HG03108 (cell line): ENCODE data around the gene KCTD19.

Source experiments
- ATAC-seq: cut with Tn5 transposase; IDR thresholded peaks from one replicate; pipeline ENCODE4 v1.9.1; 2021; ENCODE audit warnings: moderate library complexity; ENCODE audit not compliant: unreplicated experiment

The KCTD19 gene

GRCh38 chr16:67284699-67285646, 41.6 kb downstream of the KCTD19 start:
- no peak for ATAC-seq

- no peak for ATAC-seq
These were observed 42.5 kb downstream of the KCTD19 start for GRCh38 chr16:67283826-67284555.

GRCh38 chr16:67283039-67283825, 43.3 kb downstream of the KCTD19 start:
- no peak for ATAC-seq

GRCh38 chr16:67282447-67282805, 44.1 kb downstream of the KCTD19 start:
- ATAC-seq: no peak

- no peak for ATAC-seq
These were observed 44.8 kb downstream of the KCTD19 start for GRCh38 chr16:67281536-67282446.

GRCh38 chr16:67280090-67281015, 46.2 kb downstream of the KCTD19 start:
- ATAC-seq: no peak

GRCh38 chr16:67279296-67280089, 47.0 kb downstream of the KCTD19 start, which contains the start of gene PLEKHG4:
TSS of gene PLEKHG4 (plus strand) at chr16:67279532. CDS start at chr16:67280045, 513 bp downstream.
- ATAC-seq: peak; percentile 70

- peak; percentile 37 for ATAC-seq
These were observed 47.7 kb downstream of the KCTD19 start for GRCh38 chr16:67278773-67279295.

GRCh38 chr16:67277999-67278772, 48.4 kb downstream of the KCTD19 start:
- ATAC-seq: no peak

- ATAC-seq: no peak
These were observed 49.1 kb downstream of the KCTD19 start for GRCh38 chr16:67277294-67277998.

GRCh38 chr16:67275321-67275720, 51.2 kb downstream of the KCTD19 start:
- no peak for ATAC-seq

GRCh38 chr16:67271446-67271845, 55.1 kb downstream of the KCTD19 start:
- no peak for ATAC-seq

GRCh38 chr16:67270931-67271338, 55.6 kb downstream of the KCTD19 start:
- no peak for ATAC-seq

GRCh38 chr16:67269766-67270165, 56.8 kb downstream of the KCTD19 start:
- no peak for ATAC-seq

- ATAC-seq: no peak
These were observed 58.4 kb downstream of the KCTD19 start for GRCh38 chr16:67268136-67268579.

- no peak for ATAC-seq
These were observed 60.7 kb downstream of the KCTD19 start for GRCh38 chr16:67265834-67266233.
